Hippocampal formation (tissue), 2 donors: ENCODE data around the gene C2CD5.

Experiments
- DNase-seq, 2 donors: peaks; one replicate each; lab custom pipeline; 2025; lab: John Stamatoyannopoulos, UW

The C2CD5 gene

GRCh38 chr12:22414742-22415141 is 129.6 kb downstream of the C2CD5 start:
- no peak for DNase-seq

GRCh38 chr12:22413592-22413991 is 130.8 kb downstream of the C2CD5 start:
- DNase-seq = no peak

GRCh38 chr12:22412581-22412980 is 131.8 kb downstream of the C2CD5 start:
- DNase-seq = no peak

GRCh38 chr12:22410486-22410885 is 133.9 kb downstream of the C2CD5 start:
- no peak for DNase-seq

- no peak for DNase-seq
These were observed 134.8 kb downstream of the C2CD5 start for GRCh38 chr12:22409377-22410164.

- DNase-seq = no peak
These were observed 135.5 kb downstream of the C2CD5 start for GRCh38 chr12:22408610-22409376.

GRCh38 chr12:22407397-22407796 is 136.9 kb downstream of the C2CD5 start:
- DNase-seq = no peak

GRCh38 chr12:22406627-22407026 is 137.7 kb downstream of the C2CD5 start:
- DNase-seq = no peak

GRCh38 chr12:22399464-22400180 is 144.7 kb downstream of the C2CD5 start:
- DNase-seq = no peak
